Activated naive CD4-positive, alpha-beta T cell treated with anti-CD3 and anti-CD28 coated beads, Interleukin-2, amount 10 ng/mL, durations not matched to agents 7 days and 5 days (primary cell): ENCODE results near the gene TPRX1.
"Not testable (repeated sequence)": the region's sequence is repeated elsewhere in the genome, so short reads cannot be mapped to it uniquely, and the experiment has no call there.

Experiments used
- CTCF ChIA-PET: fragments of 350-600 bp; sonication (Branson Sonifier 250); formaldehyde crosslinking; loops from one replicate; lab custom pipeline; 2021; ENCODE audit warnings: antibody characterized with exemption; lab: Charles Lee
- DNase-seq: peaks from one replicate; pipeline ENCODE4 v3.0.0-alpha.2; 2020
- H3K27ac Mint-ChIP-seq: one replicate; pipeline ENCODE4 v1.8.0; 2021; ENCODE audit warnings: mild to moderate bottlenecking, moderate library complexity, mixed read lengths
- H3K27me3 Mint-ChIP-seq: one replicate; pipeline ENCODE4 v1.8.0; 2021; ENCODE audit warnings: mild to moderate bottlenecking, mixed read lengths
- H3K36me3 Mint-ChIP-seq: one replicate; pipeline ENCODE4 v1.8.0; 2021; ENCODE audit warnings: mixed read lengths
- H3K4me1 Mint-ChIP-seq: one replicate; pipeline ENCODE4 v1.8.0; 2021; ENCODE audit warnings: mixed read lengths
- H3K4me3 Mint-ChIP-seq: one replicate; pipeline ENCODE4 v1.8.0; 2021; ENCODE audit warnings: mild to moderate bottlenecking, moderate library complexity, mixed read lengths
- H3K9me3 Mint-ChIP-seq: one replicate; pipeline ENCODE4 v1.8.0; 2021; ENCODE audit warnings: mixed read lengths

TPRX1 gene

DNA sequence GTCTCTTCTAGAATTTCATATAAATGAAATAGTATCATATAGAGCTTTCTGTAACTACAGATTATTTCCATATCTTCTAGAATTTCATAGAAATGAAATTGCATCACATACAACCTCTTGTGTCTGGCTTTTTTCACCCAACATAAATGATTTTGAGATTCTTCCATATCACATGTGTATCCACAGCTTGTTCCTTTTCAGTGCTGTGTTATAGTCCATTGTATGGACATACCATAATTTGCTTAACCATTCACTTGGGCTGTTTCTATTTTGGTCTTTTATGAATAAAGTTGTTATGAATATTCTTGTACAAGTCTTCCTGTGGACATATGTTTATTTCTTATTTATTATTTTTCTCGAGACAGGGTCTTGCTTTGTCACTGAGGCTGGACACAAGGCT, 11.7 kb downstream of the TPRX1 start:
- no peak overlapping the region for H3K27ac Mint-ChIP-seq
- no peaks in the 10 kb centered on the region for H3K9me3 Mint-ChIP-seq
- peaks cover under 1% of the 10 kb centered on the region for H3K27me3 Mint-ChIP-seq
- no peak for DNase-seq
- H3K4me3 Mint-ChIP-seq: no peak overlapping the region
- CTCF ChIA-PET: interaction anchor here (1.2 to 2.3 kb wide), 3 partner anchors 72 to 80 kb away, joined by 3 to 7 read pairs (median 5); partner anchors contain the start of gene EHD2
- H3K4me1 Mint-ChIP-seq: peaks cover 2% of the 10 kb centered on the region
- no peaks in the 10 kb centered on the region for H3K36me3 Mint-ChIP-seq

- Mint-ChIP-seq H3K4me1 (peaks cover 2% of the 10 kb centered on the region), H3K27me3 (no peaks in the 10 kb centered on the region), H3K27ac (no peak overlapping the region), H3K4me3 (no peak overlapping the region), H3K9me3 (no peaks in the 10 kb centered on the region), H3K36me3 (peaks cover 1% of the 10 kb centered on the region)
- CTCF ChIA-PET: interaction anchor here (0.6 to 2.3 kb wide), 9 partner anchors 8 to 354 kb away, joined by 3 to 11 read pairs (median 5); partner anchors contain the start of gene EHD2
- DNase-seq: peak; percentile 89
Measured at GRCh38 chr19:47790398-47790814, 13.9 kb downstream of the TPRX1 start.

GRCh38 chr19:47789811-47790210, 14.5 kb downstream of the TPRX1 start:
- not testable (repeated sequence) for H3K4me1 Mint-ChIP-seq, H3K36me3 Mint-ChIP-seq, H3K4me3 Mint-ChIP-seq, H3K27me3 Mint-ChIP-seq, DNase-seq, H3K27ac Mint-ChIP-seq, H3K9me3 Mint-ChIP-seq
- CTCF ChIA-PET: interaction anchor here (1.0 to 2.1 kb wide), 11 partner anchors 9 to 353 kb away, joined by 3 to 11 read pairs (median 4); partner anchors contain the start of gene EHD2

- not testable (repeated sequence) for H3K27ac Mint-ChIP-seq, H3K4me1 Mint-ChIP-seq, H3K9me3 Mint-ChIP-seq, DNase-seq, H3K4me3 Mint-ChIP-seq, H3K27me3 Mint-ChIP-seq
- peaks cover 20% of the 10 kb centered on the region for H3K36me3 Mint-ChIP-seq
- CTCF ChIA-PET: interaction anchor here (0.7 to 2.4 kb wide), 4 partner anchors 11 to 74 kb away, joined by 3 to 10 read pairs (median 6); partner anchors contain the start of gene EHD2
Measured at GRCh38 chr19:47787307-47787706, 17.0 kb downstream of the TPRX1 start.

DNA sequence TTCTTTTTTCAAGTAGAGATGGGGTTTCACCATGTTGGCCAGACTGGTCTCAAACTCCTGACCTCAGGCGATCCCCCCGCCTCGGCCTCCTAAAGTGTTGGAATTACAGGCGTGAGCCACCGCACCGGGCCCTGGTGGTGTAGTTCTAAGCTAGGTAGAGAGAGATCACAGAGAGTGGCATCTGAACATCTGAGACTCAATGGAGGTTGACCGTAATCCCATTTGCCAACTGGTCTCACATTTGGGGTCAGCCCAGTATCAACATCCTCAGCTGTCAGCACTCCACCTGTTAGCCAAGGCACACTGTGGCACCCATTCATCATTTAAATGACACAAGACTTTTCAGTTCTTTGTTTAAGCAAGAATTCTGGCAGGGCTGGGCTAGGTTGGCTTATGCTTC, 17.8 kb downstream of the TPRX1 start:
- Mint-ChIP-seq H3K36me3 (peaks cover 25% of the 10 kb centered on the region), H3K27me3 (no peaks in the 10 kb centered on the region), H3K4me1 (peaks cover 6% of the 10 kb centered on the region), H3K9me3 (no peaks in the 10 kb centered on the region), H3K27ac (no peak overlapping the region), H3K4me3 (no peak overlapping the region)
- CTCF ChIA-PET: interaction anchor here (1.6 to 2.4 kb wide), 3 partner anchors 9 to 73 kb away, joined by 5 to 10 read pairs (median 8); partner anchors contain the start of genes EHD2 and SELENOW
- DNase-seq: no peak

GRCh38 chr19:47781590-47782262, 22.6 kb downstream of the TPRX1 start:
- H3K4me3 Mint-ChIP-seq: no peak overlapping the region
- no peaks in the 10 kb centered on the region for H3K27me3 Mint-ChIP-seq
- CTCF ChIA-PET: no interaction called here
- peaks cover 30% of the 10 kb centered on the region for H3K36me3 Mint-ChIP-seq
- H3K9me3 Mint-ChIP-seq: no peaks in the 10 kb centered on the region
- peaks cover 32% of the 10 kb centered on the region for H3K4me1 Mint-ChIP-seq
- DNase-seq: no peak
- no peak overlapping the region for H3K27ac Mint-ChIP-seq

DNA sequence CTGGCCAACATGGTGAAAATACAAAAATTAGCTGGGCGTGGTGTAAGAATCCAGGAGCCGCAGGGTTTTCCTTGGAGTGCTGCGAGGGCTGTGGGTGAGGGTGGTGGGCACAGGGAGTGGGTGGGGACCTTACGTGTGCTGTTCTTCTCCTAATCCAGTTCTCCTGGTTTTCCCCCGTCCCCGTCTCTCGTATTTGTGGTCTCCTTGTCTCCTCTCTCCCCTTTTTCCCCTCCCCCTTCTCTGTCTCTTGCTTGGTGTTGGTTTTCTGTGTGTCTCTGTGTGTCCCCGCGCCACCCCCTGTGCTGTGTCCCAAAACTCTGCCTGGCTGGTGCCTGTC, 24.2 kb downstream of the TPRX1 start:
- DNase-seq: no peak
- peak overlapping the region; percentile 98 for H3K4me3 Mint-ChIP-seq
- CTCF ChIA-PET: interaction anchor here (1.3 kb wide), 1 partner anchor 9 kb away, joined by 4 read pairs; no protein-coding TSS in a partner anchor
- no peaks in the 10 kb centered on the region for H3K27me3 Mint-ChIP-seq
- no peaks in the 10 kb centered on the region for H3K9me3 Mint-ChIP-seq
- H3K4me1 Mint-ChIP-seq: peaks cover 35% of the 10 kb centered on the region
- peak overlapping the region; percentile 28 for H3K27ac Mint-ChIP-seq
- H3K36me3 Mint-ChIP-seq: peaks cover 27% of the 10 kb centered on the region

- H3K9me3 Mint-ChIP-seq: no peaks in the 10 kb centered on the region
- peaks cover 27% of the 10 kb centered on the region for H3K36me3 Mint-ChIP-seq
- H3K27me3 Mint-ChIP-seq: no peaks in the 10 kb centered on the region
- H3K27ac Mint-ChIP-seq: peak overlapping the region; percentile 82
- no peak for DNase-seq
- peaks cover 35% of the 10 kb centered on the region for H3K4me1 Mint-ChIP-seq
- CTCF ChIA-PET: interaction anchor here (1.3 kb wide), 1 partner anchor 10 kb away, joined by 4 read pairs; no protein-coding TSS in a partner anchor
- peak overlapping the region; percentile 98 for H3K4me3 Mint-ChIP-seq
Measured at GRCh38 chr19:47779524-47780214, 24.7 kb downstream of the TPRX1 start.

DNA sequence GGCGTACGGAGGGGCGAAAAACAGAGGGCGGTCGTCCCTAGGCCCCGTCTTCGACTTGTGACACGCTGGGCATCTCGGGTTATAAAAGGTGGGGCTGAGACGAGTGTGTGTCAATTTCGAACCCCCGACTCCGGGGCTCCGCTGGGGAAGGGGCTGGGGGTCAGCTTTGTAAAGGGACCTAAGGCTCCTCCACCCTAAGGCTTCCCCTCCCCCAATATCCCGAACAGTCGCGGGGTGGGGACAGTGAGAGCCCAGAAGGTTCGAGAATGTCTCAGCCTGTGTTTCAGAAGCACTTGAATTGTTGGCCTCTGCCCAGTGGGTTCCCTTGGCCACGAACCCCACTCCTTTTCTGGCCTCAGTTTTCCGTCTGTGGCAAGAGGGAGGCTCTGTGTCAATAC, 25.4 kb downstream of the TPRX1 start:
- H3K4me3 Mint-ChIP-seq: peak overlapping the region; percentile 98
- peak overlapping the region; percentile 82 for H3K27ac Mint-ChIP-seq
- H3K9me3 Mint-ChIP-seq: no peaks in the 10 kb centered on the region
- H3K4me1 Mint-ChIP-seq: peaks cover 35% of the 10 kb centered on the region
- H3K36me3 Mint-ChIP-seq: peaks cover 21% of the 10 kb centered on the region
- no peaks in the 10 kb centered on the region for H3K27me3 Mint-ChIP-seq
- CTCF ChIA-PET: no interaction called here
- DNase-seq: peak; percentile 27

DNA sequence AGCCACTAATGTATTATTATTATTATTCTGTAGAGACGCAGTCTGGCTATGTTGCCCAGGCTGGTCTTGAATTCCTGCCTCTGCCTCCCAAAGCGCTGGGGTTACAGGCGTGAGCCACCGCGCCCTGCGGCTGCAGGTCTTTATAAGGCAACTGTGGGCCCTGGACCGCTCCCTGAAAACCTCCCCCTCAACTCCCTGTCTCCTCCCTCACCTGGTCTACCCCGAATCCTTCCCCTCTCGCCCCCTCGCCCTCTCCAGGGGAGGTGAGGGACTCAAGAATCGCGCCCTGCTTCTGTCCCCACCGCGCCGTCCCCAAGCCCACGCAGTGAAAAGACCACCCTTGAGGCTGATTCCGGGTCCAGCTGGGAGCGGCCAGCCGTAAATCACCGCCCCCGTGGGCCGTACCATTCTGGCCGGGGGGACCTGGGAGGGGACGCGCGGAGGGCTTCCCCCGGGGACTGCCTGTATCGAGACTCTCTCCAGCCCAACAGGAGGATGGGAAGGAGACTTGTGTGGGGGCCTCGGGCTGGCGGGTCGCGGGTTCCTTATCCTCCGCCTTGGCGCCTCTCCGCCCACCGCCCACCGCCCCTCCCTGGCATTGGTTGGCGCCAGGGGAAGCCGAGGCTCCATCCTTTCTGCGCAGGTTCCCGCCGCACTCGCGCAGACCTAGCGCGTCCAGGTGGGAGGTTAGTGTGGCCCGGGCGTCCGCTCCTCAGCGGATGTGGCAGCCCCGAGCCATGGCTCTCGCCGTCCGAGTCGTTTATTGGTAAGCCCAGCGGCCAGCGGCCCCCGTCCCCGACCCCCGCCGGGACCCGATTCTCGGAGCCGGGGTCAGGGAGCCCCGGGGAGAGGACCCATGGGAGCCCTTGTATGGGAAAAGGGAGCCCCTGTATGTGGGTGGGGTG, 26.1 kb downstream of the TPRX1 start, which contains the start of gene SELENOW:
TSS of gene SELENOW (plus strand) at position 655 of the 905 bp plus-strand sequence. CDS start at position 738, 83 bp downstream.
- peak; percentile 87 for DNase-seq
- Mint-ChIP-seq H3K4me1 (peaks cover 33% of the 10 kb centered on the region), H3K4me3 (peak within 1 kb of the TSS; percentile 98), H3K9me3 (no peaks in the 10 kb centered on the region), H3K36me3 (peaks cover 17% of the 10 kb centered on the region), H3K27ac (peak within 1 kb of the TSS; percentile 92), H3K27me3 (no peaks in the 10 kb centered on the region)
- CTCF ChIA-PET: interaction anchor here (1.0 to 1.5 kb wide), 2 partner anchors 8 to 13 kb away, joined by 4 to 5 read pairs; no protein-coding TSS in a partner anchor

GRCh38 chr19:47777245-47778048, 26.9 kb downstream of the TPRX1 start:
- CTCF ChIA-PET: interaction anchor here (0.7 to 1.5 kb wide), 3 partner anchors 9 to 322 kb away, joined by 4 to 5 read pairs (median 4); no protein-coding TSS in a partner anchor
- H3K36me3 Mint-ChIP-seq: peaks cover 11% of the 10 kb centered on the region
- not testable (repeated sequence) for DNase-seq, H3K9me3 Mint-ChIP-seq, H3K27me3 Mint-ChIP-seq
- H3K27ac Mint-ChIP-seq: peak overlapping the region; percentile 92
- H3K4me1 Mint-ChIP-seq: peaks cover 33% of the 10 kb centered on the region
- peak overlapping the region; percentile 98 for H3K4me3 Mint-ChIP-seq

DNA sequence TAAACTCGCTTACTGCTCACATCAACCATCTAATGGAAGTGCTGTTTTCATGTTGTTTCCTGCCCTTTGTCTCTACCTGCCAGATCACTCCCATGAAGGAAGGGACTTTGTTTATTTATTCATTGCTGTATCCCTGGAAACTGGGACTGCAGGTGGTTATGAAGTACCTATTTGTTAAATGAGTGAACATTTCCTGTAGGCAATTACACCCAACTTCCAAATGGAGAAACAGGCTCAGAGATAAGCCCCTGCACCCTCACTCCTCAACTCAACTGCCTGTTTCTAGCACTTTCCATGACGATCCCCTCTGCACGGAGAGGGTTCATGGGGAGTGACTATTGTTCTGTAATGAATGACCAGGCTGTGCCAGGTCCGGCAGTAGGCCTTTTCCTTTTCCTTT, 27.8 kb downstream of the TPRX1 start:
- no peak overlapping the region for H3K27ac Mint-ChIP-seq
- peaks cover 7% of the 10 kb centered on the region for H3K27me3 Mint-ChIP-seq
- CTCF ChIA-PET: interaction anchor here (0.7 to 1.0 kb wide), 2 partner anchors 14 to 323 kb away, joined by 3 to 4 read pairs; no protein-coding TSS in a partner anchor
- no peak for DNase-seq
- no peak overlapping the region for H3K4me3 Mint-ChIP-seq
- no peaks in the 10 kb centered on the region for H3K9me3 Mint-ChIP-seq
- peaks cover 31% of the 10 kb centered on the region for H3K4me1 Mint-ChIP-seq
- H3K36me3 Mint-ChIP-seq: peaks cover 5% of the 10 kb centered on the region

DNA sequence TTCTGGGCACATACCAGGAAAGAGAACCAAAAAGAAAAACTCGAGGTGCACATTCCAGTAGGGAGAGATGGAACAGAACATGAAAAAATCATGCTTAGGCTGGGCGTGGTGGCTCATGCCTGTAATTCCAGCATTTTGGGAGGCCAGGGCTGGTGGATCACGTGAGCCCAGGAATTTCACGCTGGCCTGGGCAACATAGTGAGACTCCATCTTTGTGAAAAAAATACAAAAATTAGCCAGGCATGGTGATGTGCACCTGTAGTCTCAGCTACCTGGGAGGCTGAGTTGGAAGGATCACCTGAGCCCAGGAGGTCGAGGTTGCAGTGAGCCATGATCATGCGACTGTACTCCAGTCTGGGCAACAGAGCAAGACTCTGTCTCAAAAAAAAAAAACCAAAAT, 33.1 kb downstream of the TPRX1 start:
- peaks cover 24% of the 10 kb centered on the region for H3K27me3 Mint-ChIP-seq
- H3K4me3 Mint-ChIP-seq, H3K4me1 Mint-ChIP-seq, CTCF ChIA-PET, DNase-seq, H3K36me3 Mint-ChIP-seq, H3K27ac Mint-ChIP-seq, H3K9me3 Mint-ChIP-seq: not testable (repeated sequence)
